ENCODE data around the gene ERCC8. TPM values are rescaled to one million over a fixed set of nuclear protein-coding genes. Genes with fewer than 3 reads are reported as not detected.
A peak's percentile ranks its signal among the peaks of the same experiment; 100 is the strongest.

Gene ERCC8
- polyA plus RNA-seq (2011; rRNA removed) (18.7 and 23.9 TPM in 2 replicates), polyA minus RNA-seq (2011; rRNA and poly(A)+ RNA removed) (8.1 and 17.3 TPM in 2 replicates)

GRCh38 chr5:60944904-60945812 lies at the start of gene ERCC8, which contains the start of gene NDUFAF2:
TSS of gene ERCC8 (minus strand) at chr5:60945070. CDS start at chr5:60945008, 62 bp downstream.
TSS of gene NDUFAF2 (plus strand) at chr5:60945205. CDS start at chr5:60945256, 51 bp downstream.
- TF ChIP-seq CTCF (IDR thresholded peaks at IDR 0.05; ENCODE audit: low read depth, low read length), result no peak
- H3K27me3 ChIP-seq (ENCODE audit: control insufficient read depth, insufficient read depth, low read length), result no peaks in the 10 kb centered on the region
- peak within 1 kb of the TSS; percentile 88 for H3K27ac ChIP-seq (ENCODE audit: low read depth, low read length)
- H3K9me3 ChIP-seq (ENCODE audit: control insufficient read depth, insufficient read depth, low read length), result no peaks in the 10 kb centered on the region
- ChIA-PET CTCF (interaction anchor here (0.8 to 3.8 kb wide), 7 partner anchors 12 to 713 kb away, joined by 3 to 28 read pairs (median 4); partner anchors contain the start of gene DEPDC1B), POLR2A (interaction anchor here (0.6 kb wide), 1 partner anchor 14 kb away, joined by 3 read pairs; no protein-coding TSS in a partner anchor)
- peak; percentile 74 for DNase-seq (ENCODE audit: low read depth, low spot score)
- H3K4me3 ChIP-seq (ENCODE audit: low read depth, low read length), result peak within 1 kb of the TSS; percentile 96

GRCh38 chr5:60993875-60994571 lies 49.2 kb upstream of the ERCC8 start:
- Histone ChIP-seq H3K27me3 (ENCODE audit: control insufficient read depth, insufficient read depth, low read length) (no peaks in the 10 kb centered on the region), H3K4me3 (ENCODE audit: low read depth, low read length) (no peak overlapping the region), H3K27ac (ENCODE audit: low read depth, low read length) (no peak overlapping the region), H3K9me3 (ENCODE audit: control insufficient read depth, insufficient read depth, low read length) (peaks cover 17% of the 10 kb centered on the region)
- ChIA-PET POLR2A (interaction anchor here (0.6 kb wide), 1 partner anchor 16 kb away, joined by 4 read pairs; no protein-coding TSS in a partner anchor), CTCF (interaction anchor here (1.2 kb wide), 1 partner anchor 35 kb away, joined by 3 read pairs; no protein-coding TSS in a partner anchor)
- DNase-seq (ENCODE audit: low read depth, low spot score), result no peak
- no peak for TF ChIP-seq CTCF (IDR thresholded peaks at IDR 0.05; ENCODE audit: low read depth, low read length)

GRCh38 chr5:60993425-60993824 lies 48.6 kb upstream of the ERCC8 start:
- H3K27ac ChIP-seq (ENCODE audit: low read depth, low read length), result no peak overlapping the region
- no peaks in the 10 kb centered on the region for H3K27me3 ChIP-seq (ENCODE audit: control insufficient read depth, insufficient read depth, low read length)
- H3K9me3 ChIP-seq (ENCODE audit: control insufficient read depth, insufficient read depth, low read length), result peaks cover 17% of the 10 kb centered on the region
- ChIA-PET CTCF (no interaction called here), POLR2A (no interaction called here)
- no peak overlapping the region for H3K4me3 ChIP-seq (ENCODE audit: low read depth, low read length)
- no peak for DNase-seq (ENCODE audit: low read depth, low spot score)
- TF ChIP-seq CTCF (IDR thresholded peaks at IDR 0.05; ENCODE audit: low read depth, low read length), result no peak

GRCh38 chr5:60992871-60993270 lies 48.0 kb upstream of the ERCC8 start:
- Histone ChIP-seq H3K9me3 (ENCODE audit: control insufficient read depth, insufficient read depth, low read length) (peaks cover 17% of the 10 kb centered on the region), H3K27me3 (ENCODE audit: control insufficient read depth, insufficient read depth, low read length) (no peaks in the 10 kb centered on the region), H3K27ac (ENCODE audit: low read depth, low read length) (no peak overlapping the region), H3K4me3 (ENCODE audit: low read depth, low read length) (no peak overlapping the region)
- no peak for TF ChIP-seq CTCF (IDR thresholded peaks at IDR 0.05; ENCODE audit: low read depth, low read length)
- no peak for DNase-seq (ENCODE audit: low read depth, low spot score)
- POLR2A ChIA-PET, result no interaction called here
- CTCF ChIA-PET, result interaction anchor here (1.2 kb wide), 1 partner anchor 34 kb away, joined by 3 read pairs; no protein-coding TSS in a partner anchor

Measured in AG04450 (cell line).